Stimulated activated naive CD8-positive, alpha-beta T cell treated with anti-CD3 and anti-CD28 coated beads, Interleukin-15, amount 100 ng/mL, for 72 hours (primary cell): ENCODE data around the gene GALNT2.

ENCODE experiments used
- ATAC-seq: fragments of 150-1000 bp; cut with Tn5 transposase; 2 replicates; pipeline ENCODE4 v1.10.0; 2021; ENCODE audit warnings: mild to moderate bottlenecking, moderate library complexity
- DNase-seq, 2 donors: peaks; one replicate each; pipeline ENCODE4 v3.0.0; 2021 to 2022
- H3K27ac Mint-ChIP-seq, 2 donors: one replicate each; pipeline ENCODE4 v1.8.0; 2022; ENCODE audit warnings: mild to moderate bottlenecking in 2 of 2, mixed read lengths in 2 of 2, moderate library complexity in 2 of 2
- H3K27me3 Mint-ChIP-seq: one replicate; pipeline ENCODE4 v1.8.0; 2022; ENCODE audit warnings: mixed read lengths
- H3K4me1 Mint-ChIP-seq: one replicate; pipeline ENCODE4 v1.8.0; 2022; ENCODE audit warnings: mild to moderate bottlenecking, mixed read lengths
- H3K4me3 Mint-ChIP-seq, 2 donors: one replicate each; pipeline ENCODE4 v1.8.0; 2022; ENCODE audit warnings: mild to moderate bottlenecking in 2 of 2, mixed read lengths in 2 of 2, moderate library complexity in 1 of 2
- H3K9me3 Mint-ChIP-seq, 2 donors: one replicate each; pipeline ENCODE4 v1.8.0; 2022; ENCODE audit warnings: mixed read lengths in 2 of 2

The GALNT2 gene

DNA sequence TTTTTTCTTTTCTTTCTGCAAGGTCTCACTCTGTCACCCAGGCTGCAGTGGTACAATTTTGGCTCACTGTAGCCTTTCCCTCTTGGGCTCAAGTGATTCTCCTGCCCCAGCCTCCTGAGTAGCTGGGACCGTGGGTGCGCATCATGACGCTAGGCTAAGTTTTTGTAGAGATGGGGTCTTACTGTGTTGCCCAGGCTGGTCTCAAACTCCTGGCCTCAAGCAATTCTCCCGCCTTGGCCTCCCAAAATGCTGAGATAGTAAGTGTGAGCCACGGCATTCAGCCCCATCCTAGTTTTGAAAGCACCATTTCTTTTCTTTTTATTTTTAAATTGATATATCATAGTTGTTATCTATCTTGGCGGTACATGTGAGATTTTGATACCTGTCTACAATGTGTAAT is 140.6 kb downstream of the GALNT2 start:
- Mint-ChIP-seq H3K27ac (peak overlapping the region in 1 of 2 donors; percentile 99), H3K9me3 (no peaks in the 10 kb centered on the region), H3K4me3 (no peak overlapping the region), H3K27me3 (no peaks in the 10 kb centered on the region), H3K4me1 (peaks cover 57% of the 10 kb centered on the region)
- no peak for DNase-seq
- ATAC-seq: no peak

DNA sequence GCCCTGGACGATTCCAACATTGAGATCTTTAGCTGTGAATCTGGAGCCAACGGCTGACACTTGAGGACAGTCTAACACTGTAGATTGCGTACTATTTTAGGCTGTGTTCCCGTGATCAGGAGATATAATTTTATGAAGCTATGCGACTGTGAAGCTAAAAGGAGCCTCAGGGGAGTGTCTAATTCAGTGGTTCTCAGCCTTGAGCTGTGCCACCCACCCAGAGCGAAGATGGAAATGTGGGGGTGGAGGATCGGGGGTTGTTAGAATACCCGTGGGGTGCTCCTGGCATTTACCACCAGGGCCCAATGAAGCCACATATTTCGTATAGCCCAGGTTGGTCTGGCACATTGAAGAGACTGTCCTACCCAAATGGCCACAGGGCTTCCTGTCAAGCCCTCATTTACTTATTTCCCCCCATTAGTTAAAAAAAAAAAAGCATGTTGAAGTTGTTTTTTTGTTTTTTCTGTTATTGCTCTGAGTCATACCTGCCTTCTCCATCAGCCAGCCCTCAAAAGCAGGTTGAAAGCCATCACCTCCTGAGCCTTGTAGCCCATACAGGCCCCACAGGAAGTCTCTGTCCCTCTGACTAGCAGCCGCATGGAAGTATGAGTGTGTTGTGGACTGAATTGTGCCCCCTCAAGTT is 141.7 kb downstream of the GALNT2 start:
- peaks cover 69% of the 10 kb centered on the region for H3K4me1 Mint-ChIP-seq
- ATAC-seq (peak; percentile 94), DNase-seq (peak; percentile 66 to 79)
- H3K9me3 Mint-ChIP-seq: peaks cover 0 to 6% of the 10 kb centered on the region in 2 donors
- peak overlapping the region; percentile 96 to 99 for H3K27ac Mint-ChIP-seq
- H3K27me3 Mint-ChIP-seq: no peaks in the 10 kb centered on the region
- H3K4me3 Mint-ChIP-seq: peak overlapping the region; percentile 72 to 84

DNA sequence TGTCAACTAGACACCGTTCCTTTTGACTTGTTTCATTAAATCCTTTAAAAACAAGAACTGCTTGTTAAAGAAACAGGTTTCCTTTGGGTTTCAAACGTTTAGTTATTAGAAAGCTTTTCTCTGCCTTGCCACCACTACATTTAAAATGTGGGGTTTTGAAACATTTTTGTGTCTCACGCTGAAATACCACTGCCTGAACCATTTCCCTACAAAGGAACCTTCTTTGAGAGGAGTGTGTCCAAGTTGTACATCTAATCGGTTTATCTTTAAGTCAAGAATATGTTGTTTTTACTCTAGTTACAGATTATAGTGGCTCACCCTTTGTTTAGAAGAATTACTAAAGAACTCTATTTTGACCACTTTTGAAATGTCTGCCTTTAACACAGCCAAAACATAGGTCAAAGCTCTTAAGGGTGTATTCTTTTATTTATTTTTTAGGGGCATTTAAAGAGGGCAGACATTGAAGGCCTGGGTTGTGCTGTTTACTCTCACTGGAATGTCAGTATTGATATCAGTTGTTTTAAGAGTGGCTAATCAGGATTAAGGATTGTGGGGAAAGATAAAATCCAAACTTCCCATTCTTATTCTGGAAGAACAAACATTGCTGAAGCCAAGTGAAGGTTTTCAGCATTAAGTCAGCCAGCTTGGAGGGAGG is 143.4 kb downstream of the GALNT2 start:
- H3K9me3 Mint-ChIP-seq: peaks cover 0 to 7% of the 10 kb centered on the region in 2 donors
- peak overlapping the region in 1 of 2 donors; percentile 20 for H3K4me3 Mint-ChIP-seq
- ATAC-seq (no peak), DNase-seq (no peak)
- H3K27me3 Mint-ChIP-seq: no peaks in the 10 kb centered on the region
- peak overlapping the region; percentile 96 to 99 for H3K27ac Mint-ChIP-seq
- peaks cover 83% of the 10 kb centered on the region for H3K4me1 Mint-ChIP-seq

DNA sequence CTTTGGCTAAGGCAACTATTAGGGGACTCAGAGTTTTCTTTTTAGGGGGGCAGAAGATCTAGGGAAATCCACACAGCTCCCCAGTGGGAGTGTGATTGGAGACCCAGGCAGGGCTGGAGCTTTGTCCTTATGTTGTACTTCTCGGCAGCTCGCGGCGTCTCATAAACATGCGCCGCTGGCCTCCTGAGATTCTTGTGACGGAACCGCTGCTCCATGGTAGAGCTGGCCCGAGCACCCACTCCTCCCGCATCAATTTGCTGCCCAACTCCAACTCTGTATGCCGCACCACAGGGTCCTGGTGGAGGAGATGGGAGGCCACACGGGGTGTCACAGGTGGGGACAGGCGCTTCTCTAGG is 143.9 kb downstream of the GALNT2 start:
- no peak for ATAC-seq
- DNase-seq: no peak
- peak overlapping the region in 1 of 2 donors; percentile 87 for H3K27ac Mint-ChIP-seq
- H3K9me3 Mint-ChIP-seq: peaks cover 0 to 7% of the 10 kb centered on the region in 2 donors
- H3K4me1 Mint-ChIP-seq: peaks cover 88% of the 10 kb centered on the region
- H3K27me3 Mint-ChIP-seq: no peaks in the 10 kb centered on the region
- H3K4me3 Mint-ChIP-seq: no peak overlapping the region

DNA sequence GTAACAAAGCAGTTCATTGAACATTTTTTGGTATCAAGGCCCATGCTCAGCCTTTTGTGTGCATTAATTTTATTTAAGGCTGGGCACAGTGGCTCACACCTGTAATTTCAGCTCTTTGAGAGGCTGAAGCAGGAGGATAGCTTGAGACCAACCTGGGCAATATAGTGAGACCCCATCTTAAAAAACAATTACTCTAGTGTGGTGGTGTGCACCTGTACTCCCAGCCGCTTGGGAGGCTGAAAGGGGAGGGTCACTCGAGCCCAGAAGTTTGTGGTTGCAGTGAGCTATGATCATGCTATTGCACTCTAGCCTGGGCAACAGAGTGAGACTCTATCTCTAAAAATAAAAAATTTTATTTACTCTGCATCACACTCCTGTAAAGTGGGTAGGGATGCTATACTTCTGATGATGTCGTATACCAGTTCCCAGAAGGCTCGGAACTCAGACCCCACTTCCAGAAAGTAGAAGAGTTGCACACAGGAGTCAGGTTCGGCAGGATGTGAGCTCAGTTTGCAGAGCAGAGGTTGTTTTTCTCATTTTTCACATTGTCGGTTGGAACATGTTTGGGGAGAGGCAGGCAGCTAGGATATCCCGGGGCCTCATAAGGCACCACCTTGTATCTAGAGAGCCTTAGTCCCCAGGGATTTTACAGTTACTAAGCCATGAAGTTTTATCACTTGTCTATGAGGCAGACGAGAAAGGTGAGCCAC is 144.6 kb downstream of the GALNT2 start:
- no peak for ATAC-seq
- Mint-ChIP-seq H3K27me3 (no peaks in the 10 kb centered on the region), H3K4me3 (peak overlapping the region; percentile 49 to 63)

DNA sequence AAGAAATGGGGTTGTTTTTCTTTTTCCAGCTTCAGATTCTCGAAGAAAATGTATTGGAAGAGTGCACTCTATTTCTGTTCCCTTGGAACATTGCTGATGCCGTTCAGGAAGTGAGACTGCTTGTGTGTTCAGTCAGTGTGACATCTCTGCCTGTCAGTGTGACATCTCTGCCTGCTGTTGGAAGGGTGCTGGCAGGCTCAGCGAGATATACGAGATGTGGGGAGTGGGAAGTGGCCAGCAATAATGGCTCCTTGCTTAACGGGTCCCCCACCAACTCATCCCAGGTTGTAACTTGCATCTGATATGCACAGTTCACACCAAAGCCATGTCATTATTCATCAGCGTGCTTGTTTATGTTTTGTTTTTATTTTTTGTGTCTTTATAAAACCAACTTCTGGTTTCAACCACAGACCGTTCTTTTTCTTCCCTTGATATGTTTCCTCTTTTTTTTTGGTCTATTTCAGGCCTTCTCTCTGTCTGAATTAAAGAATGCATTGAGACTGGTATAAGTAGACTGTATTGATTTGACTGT is 145.4 kb downstream of the GALNT2 start:
- peak overlapping the region; percentile 49 to 63 for H3K4me3 Mint-ChIP-seq
- H3K9me3 Mint-ChIP-seq: peaks cover 5 to 14% of the 10 kb centered on the region in 2 donors
- H3K27me3 Mint-ChIP-seq: no peaks in the 10 kb centered on the region
- no peak for DNase-seq
- H3K4me1 Mint-ChIP-seq: peaks cover 82% of the 10 kb centered on the region
- no peak for ATAC-seq
- H3K27ac Mint-ChIP-seq: peak overlapping the region; percentile 42 to 89

More for the DNA sequence above, 144.6 kb downstream of the GALNT2 start:
- Mint-ChIP-seq H3K9me3 (peaks cover 0 to 7% of the 10 kb centered on the region in 2 donors), H3K27ac (peak overlapping the region in 1 of 2 donors; percentile 89), H3K4me1 (peaks cover 88% of the 10 kb centered on the region)
- DNase-seq: no peak

DNA sequence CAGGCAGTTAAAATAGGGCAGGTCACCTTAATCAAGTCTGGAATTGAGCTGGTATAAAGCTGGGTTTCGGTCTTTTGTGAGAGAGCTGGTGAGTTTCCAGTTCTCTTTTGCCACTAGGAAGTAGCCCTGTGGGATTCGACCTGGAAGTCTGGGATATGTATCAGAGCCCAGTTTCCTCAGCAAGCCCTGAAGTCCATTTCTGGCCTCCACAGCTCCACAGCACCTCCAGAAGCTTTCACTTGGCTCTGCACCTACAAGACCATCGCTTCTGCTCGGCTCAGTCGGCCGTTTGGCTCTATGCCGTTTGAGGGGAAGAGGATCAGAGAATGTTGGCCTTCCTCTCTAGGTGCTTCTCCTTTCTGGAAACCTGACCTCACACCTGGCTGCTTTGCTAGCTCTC is 148.0 kb downstream of the GALNT2 start:
- no peaks in the 10 kb centered on the region for H3K27me3 Mint-ChIP-seq
- no peak for ATAC-seq
- H3K4me3 Mint-ChIP-seq: no peak overlapping the region
- DNase-seq: no peak
- no peak overlapping the region for H3K27ac Mint-ChIP-seq
- peaks cover 5 to 14% of the 10 kb centered on the region in 2 donors for H3K9me3 Mint-ChIP-seq
- H3K4me1 Mint-ChIP-seq: peaks cover 68% of the 10 kb centered on the region

DNA sequence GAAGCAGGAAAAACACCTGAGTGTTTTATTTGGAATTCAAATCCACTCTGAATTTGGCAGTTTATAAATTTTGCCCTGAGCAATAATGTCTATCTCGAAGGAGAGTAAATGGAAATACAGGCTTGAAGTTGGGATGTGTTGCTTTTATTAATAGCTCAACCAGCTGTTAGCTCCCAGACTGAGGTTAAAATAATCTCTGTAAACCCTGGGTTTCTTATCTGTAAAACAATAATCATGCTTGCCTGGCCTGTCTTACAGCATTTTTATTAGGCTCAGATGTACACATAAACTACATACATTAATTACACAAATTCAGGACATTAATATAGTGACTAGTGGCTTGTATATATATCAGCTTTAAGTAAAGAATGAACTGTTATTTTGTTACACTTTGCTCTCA is 148.5 kb downstream of the GALNT2 start:
- H3K9me3 Mint-ChIP-seq: peaks cover 5 to 14% of the 10 kb centered on the region in 2 donors
- no peak for DNase-seq
- ATAC-seq: no peak
- H3K4me3 Mint-ChIP-seq: no peak overlapping the region
- no peaks in the 10 kb centered on the region for H3K27me3 Mint-ChIP-seq
- peak overlapping the region in 1 of 2 donors; percentile 27 for H3K27ac Mint-ChIP-seq
- H3K4me1 Mint-ChIP-seq: peaks cover 66% of the 10 kb centered on the region

DNA sequence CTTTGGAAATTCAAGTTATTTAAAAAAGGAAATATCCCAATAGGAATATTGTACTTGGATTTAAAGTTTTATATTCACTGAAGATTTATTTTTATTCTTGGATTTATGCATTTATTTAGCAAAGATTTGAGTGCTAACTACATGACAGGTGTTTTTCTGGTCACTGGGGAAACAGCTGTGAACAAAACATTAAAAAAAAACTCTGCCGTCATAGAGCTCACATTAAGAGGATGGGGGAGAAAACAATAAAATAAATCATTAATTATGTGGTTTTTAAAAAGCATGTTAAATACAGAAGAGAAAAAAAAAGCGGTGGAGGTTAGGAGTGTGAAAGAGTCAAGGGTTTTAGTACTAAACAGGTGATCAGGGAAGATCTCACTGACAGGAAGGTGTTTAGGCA is 149.9 kb downstream of the GALNT2 start:
- Mint-ChIP-seq H3K4me1 (peaks cover 64% of the 10 kb centered on the region), H3K27ac (peak overlapping the region in 1 of 2 donors; percentile 74)

DNA sequence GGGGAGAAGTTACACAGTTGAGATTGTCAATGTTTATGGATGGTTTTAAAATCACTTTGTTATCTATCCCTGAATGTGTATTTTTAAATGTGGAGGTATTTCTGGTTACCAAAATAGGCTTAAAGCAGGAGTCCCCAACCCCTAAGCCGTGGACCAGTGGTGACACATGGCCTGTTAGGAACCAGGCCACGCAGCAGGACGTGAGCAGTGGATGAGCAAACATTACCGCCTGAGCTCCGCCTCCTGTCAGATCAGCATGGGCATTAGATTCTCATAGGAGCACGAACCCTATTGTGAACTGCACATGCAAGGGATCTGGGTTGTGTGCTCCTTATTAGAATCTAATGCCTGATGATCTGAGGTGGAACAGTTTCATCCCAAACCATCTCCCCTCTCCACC is 151.6 kb downstream of the GALNT2 start:
- peaks cover 5 to 9% of the 10 kb centered on the region in 2 donors for H3K9me3 Mint-ChIP-seq
- no peak for ATAC-seq
- H3K27me3 Mint-ChIP-seq: no peaks in the 10 kb centered on the region
- H3K4me1 Mint-ChIP-seq: peaks cover 46% of the 10 kb centered on the region
- no peak overlapping the region for H3K27ac Mint-ChIP-seq
- no peak overlapping the region for H3K4me3 Mint-ChIP-seq
- DNase-seq: no peak

More for the DNA sequence above, 149.9 kb downstream of the GALNT2 start:
- Mint-ChIP-seq H3K9me3 (peaks cover 5 to 14% of the 10 kb centered on the region in 2 donors), H3K4me3 (no peak overlapping the region), H3K27me3 (no peaks in the 10 kb centered on the region)
- DNase-seq (no peak), ATAC-seq (no peak)

DNA sequence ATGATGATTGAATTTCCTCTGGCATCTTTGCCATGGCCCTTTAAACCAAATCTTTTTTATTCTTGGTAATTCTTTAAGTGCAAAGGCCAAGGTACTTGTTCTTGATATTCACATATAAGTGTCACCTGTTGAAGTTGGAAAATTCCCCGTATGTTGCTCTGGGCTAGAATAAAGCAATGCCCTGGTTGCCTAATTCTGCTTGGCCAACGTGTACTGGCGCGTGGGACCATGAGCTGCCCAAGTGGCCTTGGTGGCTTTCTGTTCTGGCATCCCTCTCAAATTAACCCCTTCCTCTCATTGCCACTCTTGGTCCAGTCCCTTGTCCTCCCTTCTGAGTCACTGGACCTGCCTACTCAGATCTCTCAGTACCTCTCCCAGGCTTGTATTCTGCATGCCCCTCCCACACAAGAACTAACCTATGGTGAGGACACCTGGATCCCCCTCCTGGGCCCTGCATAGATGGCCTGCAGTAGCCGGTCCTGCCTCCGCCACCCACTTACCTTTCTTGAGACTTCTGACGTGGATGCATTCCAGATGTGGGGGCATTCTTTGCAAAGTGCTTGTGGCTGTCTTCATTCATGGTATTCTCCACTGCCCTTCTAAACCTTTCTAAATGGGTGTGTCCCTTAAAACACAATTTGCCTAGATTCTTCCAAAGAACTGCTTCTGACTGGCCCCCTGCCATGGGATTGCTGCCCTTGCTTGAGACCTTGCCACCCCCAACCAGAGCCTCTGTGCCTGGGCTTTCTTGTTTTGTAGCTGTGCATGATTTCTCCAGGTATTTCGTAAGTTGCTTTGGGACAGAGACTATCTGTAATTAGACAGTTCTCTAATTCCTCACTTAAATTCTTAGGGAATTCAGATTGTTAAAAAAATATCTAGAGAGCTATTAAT is 152.4 kb downstream of the GALNT2 start:
- peaks cover 40% of the 10 kb centered on the region for H3K4me1 Mint-ChIP-seq
- ATAC-seq (no peak), DNase-seq (no peak)
- H3K9me3 Mint-ChIP-seq: peaks cover 5 to 7% of the 10 kb centered on the region in 2 donors
- no peak overlapping the region for H3K27ac Mint-ChIP-seq
- no peak overlapping the region for H3K4me3 Mint-ChIP-seq
- H3K27me3 Mint-ChIP-seq: no peaks in the 10 kb centered on the region

DNA sequence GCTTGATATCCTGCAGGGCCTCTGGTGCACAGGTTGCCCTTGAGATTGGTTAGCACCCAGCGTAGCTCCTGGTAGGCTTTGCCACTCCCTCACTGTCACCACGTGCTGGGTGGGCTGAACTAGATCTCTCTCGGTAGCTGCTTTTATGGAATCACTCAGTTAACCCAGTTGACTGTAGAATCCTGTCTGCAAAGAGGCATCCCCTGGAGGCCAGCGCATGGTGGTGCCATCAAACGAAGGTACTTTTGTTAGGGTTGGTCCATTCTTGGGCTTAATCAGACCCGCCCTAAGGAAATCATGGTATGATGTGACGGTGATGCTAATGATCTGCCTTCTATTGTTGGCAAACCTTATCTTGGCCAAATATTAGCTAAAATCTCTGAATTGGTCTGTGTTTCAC is 153.4 kb downstream of the GALNT2 start:
- H3K4me3 Mint-ChIP-seq: no peak overlapping the region
- H3K4me1 Mint-ChIP-seq: peaks cover 35% of the 10 kb centered on the region
- H3K27me3 Mint-ChIP-seq: no peaks in the 10 kb centered on the region
- peaks cover 5 to 7% of the 10 kb centered on the region in 2 donors for H3K9me3 Mint-ChIP-seq
- no peak for ATAC-seq
- H3K27ac Mint-ChIP-seq: no peak overlapping the region
- DNase-seq: no peak

DNA sequence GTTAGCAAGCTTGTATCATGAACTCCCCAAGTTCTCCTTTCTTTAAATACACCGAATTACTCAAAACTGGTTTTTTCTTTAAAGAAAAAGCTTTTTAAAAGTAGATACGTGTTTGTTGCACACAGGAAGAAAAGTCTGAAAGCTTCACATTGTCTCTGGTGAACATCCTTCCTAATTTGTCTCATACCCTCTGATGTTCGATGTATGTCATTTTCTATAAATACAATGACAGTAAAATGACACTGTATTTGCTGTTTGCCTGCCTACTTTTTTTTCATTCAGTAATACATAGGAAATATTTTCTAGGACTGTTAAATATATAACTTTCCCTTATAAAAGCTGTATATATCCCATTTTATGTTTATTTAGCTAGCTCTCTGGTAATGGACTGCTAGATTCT is 153.9 kb downstream of the GALNT2 start:
- no peaks in the 10 kb centered on the region for H3K27me3 Mint-ChIP-seq
- no peak overlapping the region for H3K4me3 Mint-ChIP-seq
- H3K4me1 Mint-ChIP-seq: peaks cover 31% of the 10 kb centered on the region
- no peak for DNase-seq
- H3K9me3 Mint-ChIP-seq: peaks cover 5 to 7% of the 10 kb centered on the region in 2 donors
- H3K27ac Mint-ChIP-seq: no peak overlapping the region
- no peak for ATAC-seq

DNA sequence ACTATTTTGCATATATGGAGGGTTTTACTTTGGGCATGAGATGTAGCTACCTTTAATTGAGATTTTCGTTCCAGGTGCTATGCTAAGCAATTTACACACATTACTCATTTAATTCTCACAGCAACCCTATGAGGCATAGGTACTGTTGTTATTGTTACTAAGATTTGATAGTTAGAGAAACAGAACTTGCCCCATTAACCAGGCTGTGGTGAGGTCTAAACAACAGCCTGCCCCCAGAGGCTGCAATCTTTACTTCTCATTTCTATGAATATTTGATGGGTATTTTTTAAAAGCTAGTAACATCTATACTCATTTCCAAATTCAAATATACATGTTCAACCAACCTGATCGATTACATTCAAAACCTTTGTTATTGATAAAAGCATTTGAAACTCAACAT is 155.6 kb downstream of the GALNT2 start:
- peak; percentile 71 for ATAC-seq
- Mint-ChIP-seq H3K27ac (no peak overlapping the region), H3K9me3 (no peaks in the 10 kb centered on the region), H3K27me3 (no peaks in the 10 kb centered on the region), H3K4me1 (peaks cover 29% of the 10 kb centered on the region), H3K4me3 (no peak overlapping the region)
- DNase-seq: no peak
